Measurements from ENCODE around the gene TSPAN9.

Gene TSPAN9

GRCh38 chr12:3139760-3140159 lies 62.6 kb downstream of the TSPAN9 start:
- no peak overlapping the region for H3K4me3 ChIP-seq (ENCODE audit: insufficient read depth, low read depth, low read length)
- H3K4me1 ChIP-seq (ENCODE audit: control insufficient read depth, insufficient read depth, low read length) = peaks cover 45% of the 10 kb centered on the region
- no peaks in the 10 kb centered on the region for H3K36me3 ChIP-seq (ENCODE audit: control insufficient read depth, insufficient read depth, low read length)
- H3K9me3 ChIP-seq (ENCODE audit: control insufficient read depth, low read length) = no peaks in the 10 kb centered on the region
- no peak overlapping the region for H3K27ac ChIP-seq (ENCODE audit: insufficient read depth, low read depth, low read length, poor library complexity, severe bottlenecking)
- no peaks in the 10 kb centered on the region for H3K27me3 ChIP-seq (ENCODE audit: control insufficient read depth, insufficient read depth, low read length, poor library complexity, severe bottlenecking)
- WGBS, 2 experiments = 75 to 78% methylated on average over 9 of the region's 9 CpGs

DNA sequence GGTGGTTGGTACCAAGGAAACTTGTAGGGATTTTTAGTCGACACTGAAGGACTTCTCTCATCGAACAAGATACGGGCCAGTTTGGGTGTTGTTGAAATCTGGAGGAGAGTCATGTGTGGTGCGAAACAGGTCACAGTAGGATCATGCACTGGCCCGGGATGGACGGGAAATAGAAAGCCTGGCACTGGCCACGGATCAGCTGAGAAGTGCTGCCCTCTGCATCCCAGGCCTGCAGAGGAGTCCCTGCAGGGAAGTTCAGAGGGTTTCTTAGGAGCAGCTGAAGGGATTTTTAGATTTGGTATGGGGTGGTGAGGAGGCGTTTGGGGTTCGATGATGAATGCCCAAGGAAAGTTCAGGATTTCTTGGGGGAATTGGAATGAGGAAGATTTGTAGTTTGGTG lies 63.1 kb downstream of the TSPAN9 start:
- Histone ChIP-seq H3K9me3 (ENCODE audit: control insufficient read depth, low read length) (no peaks in the 10 kb centered on the region), H3K36me3 (ENCODE audit: control insufficient read depth, insufficient read depth, low read length) (no peaks in the 10 kb centered on the region), H3K4me3 (ENCODE audit: insufficient read depth, low read depth, low read length) (no peak overlapping the region), H3K27me3 (ENCODE audit: control insufficient read depth, insufficient read depth, low read length, poor library complexity, severe bottlenecking) (no peaks in the 10 kb centered on the region), H3K27ac (ENCODE audit: insufficient read depth, low read depth, low read length, poor library complexity, severe bottlenecking) (no peak overlapping the region), H3K4me1 (ENCODE audit: control insufficient read depth, insufficient read depth, low read length) (peaks cover 45% of the 10 kb centered on the region)
- 87 to 95% methylated on average over 9 of the region's 9 CpGs for WGBS, 2 experiments

GRCh38 chr12:3141339-3142321 lies 64.5 kb downstream of the TSPAN9 start:
- 88 to 91% methylated on average over 25 of the region's 25 CpGs for WGBS, 2 experiments
- no peak overlapping the region for H3K4me3 ChIP-seq (ENCODE audit: insufficient read depth, low read depth, low read length)
- H3K4me1 ChIP-seq (ENCODE audit: control insufficient read depth, insufficient read depth, low read length) = peaks cover 41% of the 10 kb centered on the region
- H3K36me3 ChIP-seq (ENCODE audit: control insufficient read depth, insufficient read depth, low read length) = no peaks in the 10 kb centered on the region
- no peaks in the 10 kb centered on the region for H3K9me3 ChIP-seq (ENCODE audit: control insufficient read depth, low read length)
- no peak overlapping the region for H3K27ac ChIP-seq (ENCODE audit: insufficient read depth, low read depth, low read length, poor library complexity, severe bottlenecking)
- no peaks in the 10 kb centered on the region for H3K27me3 ChIP-seq (ENCODE audit: control insufficient read depth, insufficient read depth, low read length, poor library complexity, severe bottlenecking)

DNA sequence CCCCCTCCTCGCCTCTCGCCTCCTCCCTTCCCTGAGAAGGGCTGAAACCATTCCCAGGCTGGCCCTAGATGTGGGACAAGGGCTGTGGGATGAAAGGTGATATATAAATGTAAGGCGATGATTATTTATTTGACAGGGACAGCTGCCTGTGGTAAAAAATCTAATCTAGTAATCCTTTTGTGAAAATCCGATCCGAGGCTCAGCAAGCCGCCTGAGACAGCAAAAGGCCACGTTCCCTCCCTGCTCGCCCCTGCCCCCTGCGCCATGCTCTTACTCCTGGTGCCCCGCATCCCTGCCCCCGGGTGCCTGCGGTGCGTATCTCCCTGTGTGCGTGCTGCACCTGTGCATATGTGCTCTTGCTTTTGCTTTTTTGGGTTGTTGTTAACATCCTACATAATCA lies 65.2 kb downstream of the TSPAN9 start:
- Histone ChIP-seq H3K4me3 (ENCODE audit: insufficient read depth, low read depth, low read length) (no peak overlapping the region), H3K9me3 (ENCODE audit: control insufficient read depth, low read length) (no peaks in the 10 kb centered on the region), H3K27me3 (ENCODE audit: control insufficient read depth, insufficient read depth, low read length, poor library complexity, severe bottlenecking) (no peaks in the 10 kb centered on the region), H3K4me1 (ENCODE audit: control insufficient read depth, insufficient read depth, low read length) (peaks cover 34% of the 10 kb centered on the region), H3K36me3 (ENCODE audit: control insufficient read depth, insufficient read depth, low read length) (no peaks in the 10 kb centered on the region), H3K27ac (ENCODE audit: insufficient read depth, low read depth, low read length, poor library complexity, severe bottlenecking) (no peak overlapping the region)
- 86 to 87% methylated on average over 14 of the region's 14 CpGs for WGBS, 2 experiments

- H3K27me3 ChIP-seq (ENCODE audit: control insufficient read depth, insufficient read depth, low read length, poor library complexity, severe bottlenecking) = no peaks in the 10 kb centered on the region
- H3K4me3 ChIP-seq (ENCODE audit: insufficient read depth, low read depth, low read length) = no peak overlapping the region
- H3K9me3 ChIP-seq (ENCODE audit: control insufficient read depth, low read length) = no peaks in the 10 kb centered on the region
- peaks cover 19% of the 10 kb centered on the region for H3K4me1 ChIP-seq (ENCODE audit: control insufficient read depth, insufficient read depth, low read length)
- no peak overlapping the region for H3K27ac ChIP-seq (ENCODE audit: insufficient read depth, low read depth, low read length, poor library complexity, severe bottlenecking)
- WGBS, 2 experiments = 84 to 88% methylated on average over 7 of the region's 7 CpGs
- no peaks in the 10 kb centered on the region for H3K36me3 ChIP-seq (ENCODE audit: control insufficient read depth, insufficient read depth, low read length)
These were observed 67.3 kb downstream of the TSPAN9 start for GRCh38 chr12:3144495-3144894.

- H3K27ac ChIP-seq (ENCODE audit: insufficient read depth, low read depth, low read length, poor library complexity, severe bottlenecking) = no peak overlapping the region
- H3K9me3 ChIP-seq (ENCODE audit: control insufficient read depth, low read length) = no peaks in the 10 kb centered on the region
- H3K4me1 ChIP-seq (ENCODE audit: control insufficient read depth, insufficient read depth, low read length) = peaks cover 21% of the 10 kb centered on the region
- H3K36me3 ChIP-seq (ENCODE audit: control insufficient read depth, insufficient read depth, low read length) = no peaks in the 10 kb centered on the region
- H3K4me3 ChIP-seq (ENCODE audit: insufficient read depth, low read depth, low read length) = no peak overlapping the region
- no peaks in the 10 kb centered on the region for H3K27me3 ChIP-seq (ENCODE audit: control insufficient read depth, insufficient read depth, low read length, poor library complexity, severe bottlenecking)
- 95% methylated on average over 13 of the region's 13 CpGs for WGBS, 2 experiments
These were observed 67.9 kb downstream of the TSPAN9 start for GRCh38 chr12:3145033-3145432.

GRCh38 chr12:3145546-3146310 lies 68.5 kb downstream of the TSPAN9 start:
- Histone ChIP-seq H3K4me1 (ENCODE audit: control insufficient read depth, insufficient read depth, low read length) (peaks cover 22% of the 10 kb centered on the region), H3K36me3 (ENCODE audit: control insufficient read depth, insufficient read depth, low read length) (no peaks in the 10 kb centered on the region), H3K4me3 (ENCODE audit: insufficient read depth, low read depth, low read length) (no peak overlapping the region), H3K27ac (ENCODE audit: insufficient read depth, low read depth, low read length, poor library complexity, severe bottlenecking) (no peak overlapping the region), H3K27me3 (ENCODE audit: control insufficient read depth, insufficient read depth, low read length, poor library complexity, severe bottlenecking) (no peaks in the 10 kb centered on the region), H3K9me3 (ENCODE audit: control insufficient read depth, low read length) (no peaks in the 10 kb centered on the region)
- 92 to 94% methylated on average over 22 of the region's 22 CpGs for WGBS, 2 experiments

GRCh38 chr12:3147260-3147659 lies 70.1 kb downstream of the TSPAN9 start:
- Histone ChIP-seq H3K9me3 (ENCODE audit: control insufficient read depth, low read length) (no peaks in the 10 kb centered on the region), H3K36me3 (ENCODE audit: control insufficient read depth, insufficient read depth, low read length) (no peaks in the 10 kb centered on the region), H3K27me3 (ENCODE audit: control insufficient read depth, insufficient read depth, low read length, poor library complexity, severe bottlenecking) (no peaks in the 10 kb centered on the region), H3K4me3 (ENCODE audit: insufficient read depth, low read depth, low read length) (no peak overlapping the region), H3K27ac (ENCODE audit: insufficient read depth, low read depth, low read length, poor library complexity, severe bottlenecking) (no peak overlapping the region), H3K4me1 (ENCODE audit: control insufficient read depth, insufficient read depth, low read length) (peaks cover 33% of the 10 kb centered on the region)
- WGBS, 2 experiments = 90% methylated on average over 15 of the region's 15 CpGs

DNA sequence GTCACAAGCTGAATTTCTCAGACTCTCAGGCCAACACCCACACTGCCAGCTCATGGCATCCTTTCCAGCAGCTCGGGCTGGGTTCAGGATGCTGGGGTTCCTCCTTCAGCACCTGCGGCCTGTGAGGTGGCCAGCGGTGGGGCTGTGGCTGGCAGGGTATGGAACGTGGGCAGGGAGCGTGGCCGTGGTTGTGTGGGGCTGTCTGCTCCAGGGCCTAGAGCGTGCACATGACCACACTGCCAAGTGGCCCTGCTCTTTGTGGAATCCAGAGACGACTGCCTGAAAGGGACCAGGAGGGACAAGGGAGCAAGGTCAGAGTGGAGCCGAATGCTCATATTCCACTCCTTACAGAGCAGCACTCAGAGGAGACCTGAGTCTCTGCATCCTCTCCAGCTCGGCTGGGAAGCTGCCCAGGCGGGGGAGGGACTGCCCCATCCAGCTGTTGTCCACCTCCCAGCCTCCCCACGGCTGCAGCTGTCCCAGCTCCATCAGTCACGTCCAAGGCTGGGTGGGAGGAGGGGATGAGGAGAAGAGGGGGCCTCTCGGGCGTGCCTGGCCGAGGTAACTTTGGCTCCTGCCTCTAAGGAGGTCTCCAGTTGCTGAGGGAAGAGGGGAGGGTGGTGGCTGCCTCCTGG lies 71.3 kb downstream of the TSPAN9 start:
- H3K4me1 ChIP-seq (ENCODE audit: control insufficient read depth, insufficient read depth, low read length) = peaks cover 36% of the 10 kb centered on the region
- 74 to 75% methylated on average over 16 of the region's 16 CpGs for WGBS, 2 experiments

More for the DNA sequence above, 71.3 kb downstream of the TSPAN9 start:
- Histone ChIP-seq H3K27me3 (ENCODE audit: control insufficient read depth, insufficient read depth, low read length, poor library complexity, severe bottlenecking) (no peaks in the 10 kb centered on the region), H3K9me3 (ENCODE audit: control insufficient read depth, low read length) (no peaks in the 10 kb centered on the region), H3K36me3 (ENCODE audit: control insufficient read depth, insufficient read depth, low read length) (no peaks in the 10 kb centered on the region), H3K27ac (ENCODE audit: insufficient read depth, low read depth, low read length, poor library complexity, severe bottlenecking) (no peak overlapping the region), H3K4me3 (ENCODE audit: insufficient read depth, low read depth, low read length) (no peak overlapping the region)

Data from ectodermal cell (in vitro differentiated cells).